Gastroesophageal sphincter (tissue), 4 donors: ENCODE results near the gene PIP5K1C. TPM values are rescaled to one million over a fixed set of nuclear protein-coding genes. Genes with fewer than 3 reads are reported as not detected.
"Not testable (repeated sequence)": the region's sequence is repeated elsewhere in the genome, so short reads cannot be mapped to it uniquely, and the experiment has no call there.

Experiments
- ATAC-seq: fragments of 150-250 bp; one replicate; pipeline ENCODE4 v1.9.1; 2016; ENCODE audit warnings: mild to moderate bottlenecking, moderate library complexity
- H3K27ac ChIP-seq, 4 donors: fragments of 200-600 bp; sonication (generic) in 3 of 4; 1 replicate in 3 of 4; 2 replicates in 1 of 4; pipeline ENCODE4 v1.5.1; 2016 to 2019
- H3K27me3 ChIP-seq: fragments of 200-600 bp; sonication (generic); one replicate; pipeline ENCODE4 v1.5.1; 2019
- H3K36me3 ChIP-seq, 2 donors: fragments of 200-600 bp; sonication (generic); one replicate each; pipeline ENCODE4 v1.5.1; 2019; ENCODE audit warnings: control low read depth in 1 of 2
- H3K4me1 ChIP-seq, 3 donors: fragments of 200-600 bp; sonication (generic); 1 replicate in 2 of 3; 2 replicates in 1 of 3; pipeline ENCODE4 v1.5.1; 2016 to 2019; ENCODE audit warnings: control low read depth in 2 of 3
- H3K4me3 ChIP-seq, 2 donors: fragments of 200-600 bp; sonication (generic); one replicate each; pipeline ENCODE4 v1.5.1; 2019; ENCODE audit warnings: mild to moderate bottlenecking in 1 of 2, moderate library complexity in 1 of 2
- H3K9me3 ChIP-seq, 3 donors: fragments of 200-600 bp; sonication (generic); one replicate each; pipeline ENCODE4 v1.5.1; 2017 to 2019; ENCODE audit warnings: control low read depth in 2 of 3
- CTCF ChIP-seq, 4 experiments: fragments of 200-600 bp in 2 of 4; fragments of 450-650 bp in 2 of 4; sonication (generic) in 1 of 4; IDR thresholded peaks; one replicate each; pipeline ENCODE4 v1.5.1; 2017 to 2019; ENCODE audit warnings: antibody characterized with exemption in 4 of 4, mild to moderate bottlenecking in 2 of 4, moderate library complexity in 2 of 4
- EP300 ChIP-seq: sonication (generic); formaldehyde crosslinking; IDR thresholded peaks from one replicate; pipeline ENCODE4 v1.6.1; 2017; ENCODE audit warnings: antibody characterized with exemption, mild to moderate bottlenecking
- POLR2A ChIP-seq, 2 donors: fragments of 450-650 bp; IDR thresholded peaks; one replicate each; pipeline ENCODE4 v1.6.1; 2017; ENCODE audit warnings: antibody characterized with exemption in 2 of 2, mild to moderate bottlenecking in 2 of 2, moderate library complexity in 1 of 2
- POLR2AphosphoS5 ChIP-seq: sonication (generic); formaldehyde crosslinking; IDR thresholded peaks from one replicate; pipeline ENCODE4 v1.6.1; 2017; ENCODE audit warnings: antibody characterized with exemption
- WGBS, 2 donors: methylation state at CpG; one replicate each; pipeline ENCODE4 v1.1.5; 2018; ENCODE audit warnings: low coverage in 1 of 2; 5-methylcytosine and 5-hydroxymethylcytosine counted together
- total RNA-seq, 4 donors: library from RNA; depleted of rRNA; stranded (reverse); fragments of >200 nt; gene quantifications; one replicate each; pipeline ENCODE4 v1.1.0, GENCODE V29; 2016

The PIP5K1C gene
- total RNA-seq, 4 donors from 2014 or later: 50.8 to 165 (median 61.5) TPM

GRCh38 chr19:3648037-3648905 is 52.0 kb downstream of the PIP5K1C start:
- no peaks in the 10 kb centered on the region for H3K27me3 ChIP-seq
- peaks cover 0 to 16% (median 0%) of the 10 kb centered on the region in 3 donors for H3K4me1 ChIP-seq
- no peak overlapping the region for H3K4me3 ChIP-seq
- no peak overlapping the region for H3K27ac ChIP-seq
- H3K9me3 ChIP-seq: no peaks in the 10 kb centered on the region
- WGBS, 2 donors: 55 to 80% methylated on average over 1 to 2 of the region's 33 CpGs
- ATAC-seq: no peak
- H3K36me3 ChIP-seq: peaks cover 0 to 92% of the 10 kb centered on the region in 2 donors
- TF ChIP-seq POLR2A (IDR thresholded peaks at IDR 0.05) (no peak), CTCF (IDR thresholded peaks at IDR 0.05) (no peak), EP300 (no peak), POLR2AphosphoS5 (no peak)

- H3K4me3 ChIP-seq, ATAC-seq, H3K27me3 ChIP-seq, H3K27ac ChIP-seq, H3K9me3 ChIP-seq: not testable (repeated sequence)
- Histone ChIP-seq H3K36me3 (peaks cover 0 to 92% of the 10 kb centered on the region in 2 donors), H3K4me1 (peaks cover 0 to 16% (median 0%) of the 10 kb centered on the region in 3 donors)
- WGBS, 2 donors: 84 to 87% methylated on average over 3 of the region's 5 CpGs
These were observed 53.2 kb downstream of the PIP5K1C start for GRCh38 chr19:3647102-3647501.

GRCh38 chr19:3646336-3647092 is 53.8 kb downstream of the PIP5K1C start:
- H3K27me3 ChIP-seq: no peaks in the 10 kb centered on the region
- H3K9me3 ChIP-seq: no peaks in the 10 kb centered on the region
- H3K36me3 ChIP-seq: peaks cover 0 to 92% of the 10 kb centered on the region in 2 donors
- peaks cover 0 to 16% (median 0%) of the 10 kb centered on the region in 3 donors for H3K4me1 ChIP-seq
- peak overlapping the region in 1 of 4 donors; percentile 4 for H3K27ac ChIP-seq
- ATAC-seq: no peak
- TF ChIP-seq EP300: no peak
- no peak for TF ChIP-seq POLR2A (IDR thresholded peaks at IDR 0.05)
- no peak for TF ChIP-seq POLR2AphosphoS5
- TF ChIP-seq CTCF (IDR thresholded peaks at IDR 0.05): no peak
- WGBS, 2 donors: 17 to 100% methylated on average over 1 of the region's 23 CpGs
- no peak overlapping the region for H3K4me3 ChIP-seq

- no peaks in the 10 kb centered on the region for H3K9me3 ChIP-seq
- no peak overlapping the region for H3K4me3 ChIP-seq
- H3K27ac ChIP-seq: peak overlapping the region in 2 of 4 donors; percentile 4 to 51
- H3K36me3 ChIP-seq: peaks cover 0 to 92% of the 10 kb centered on the region in 2 donors
- no peaks in the 10 kb centered on the region for H3K27me3 ChIP-seq
- peaks cover 0 to 16% (median 0%) of the 10 kb centered on the region in 3 donors for H3K4me1 ChIP-seq
- ATAC-seq: no peak
- WGBS, 2 donors: 94% methylated on average over 6 of the region's 21 CpGs; no CpG with 5 or more reads in 1 of the 2 donors
- TF ChIP-seq POLR2A (IDR thresholded peaks at IDR 0.05): no peak
- TF ChIP-seq CTCF (IDR thresholded peaks at IDR 0.05): no peak
- no peak for TF ChIP-seq EP300
- TF ChIP-seq POLR2AphosphoS5: no peak
These were observed 54.5 kb downstream of the PIP5K1C start for GRCh38 chr19:3645726-3646125.

GRCh38 chr19:3645067-3645396 is 55.2 kb downstream of the PIP5K1C start:
- no CpG with 5 or more reads among the region's 11 CpGs for WGBS, 2 donors
- peaks cover 0 to 92% of the 10 kb centered on the region in 2 donors for H3K36me3 ChIP-seq

More at GRCh38 chr19:3645067-3645396, 55.2 kb downstream of the PIP5K1C start:
- H3K4me1 ChIP-seq: peaks cover 0 to 16% (median 0%) of the 10 kb centered on the region in 3 donors
- no peak overlapping the region for H3K4me3 ChIP-seq
- no peaks in the 10 kb centered on the region for H3K9me3 ChIP-seq
- peak overlapping the region in 2 of 4 donors; percentile 19 to 51 for H3K27ac ChIP-seq
- no peaks in the 10 kb centered on the region for H3K27me3 ChIP-seq
- TF ChIP-seq POLR2AphosphoS5 (no peak), CTCF (IDR thresholded peaks at IDR 0.05) (no peak), POLR2A (IDR thresholded peaks at IDR 0.05) (no peak), EP300 (no peak)
- ATAC-seq: no peak
